ENCODE measurements around the gene PLOD1. TPM values are rescaled to one million over a fixed set of nuclear protein-coding genes. Genes with fewer than 3 reads are reported as not detected.

PLOD1 gene
- total and polyA plus RNA-seq, 2 of the 13 experiments (the other 11 are each of a cell fraction or from before 2014, with no cell fraction given), result 70.1 to 318 TPM

Small RNA genes lying within 50 kb of the gene (small RNA-seq; reads per million reads assigned to genes)
- gene AL096840.1 (ENCODE audit: insufficient read depth in 2 of 3, insufficient read length in 3 of 3, low read depth in 2 of 3, low replicate concordance in 1 of 3), result 0 reads per million in 3 experiments
- gene RF00019 (ENCODE audit: insufficient read depth in 2 of 3, insufficient read length in 3 of 3, low read depth in 2 of 3, low replicate concordance in 1 of 3), result 0 reads per million in 3 experiments
- gene RNU5E-4P (ENCODE audit: insufficient read depth in 2 of 3, insufficient read length in 3 of 3, low read depth in 2 of 3, low replicate concordance in 1 of 3), result 0.51 to 12.6 (median 2.0) reads per million in 3 experiments

Other genes starting within 250 kb of the PLOD1 start
- gene DRAXIN, start 243.0 kb upstream of the PLOD1 start, total RNA-seq (2016; rRNA removed; fragmentation: Illumina TruSeq; extraction: Trizol), result 0.02 TPM in 1 of 2 replicates, not detected in the other
- gene DRAXIN, start 243.0 kb upstream of the PLOD1 start, polyA plus RNA-seq (2011; rRNA removed), result not detected in 2 replicates
- gene AGTRAP, start 198.6 kb upstream of the PLOD1 start, total RNA-seq (2016; rRNA removed; fragmentation: Illumina TruSeq; extraction: Trizol), result 15.7 and 32.0 TPM in 2 replicates
- 28.3 and 35.4 TPM in 2 replicates for gene AGTRAP, start 198.6 kb upstream of the PLOD1 start, polyA plus RNA-seq (2011; rRNA removed)
- not detected in 2 replicates for gene C1orf167, start 172.5 kb upstream of the PLOD1 start, total RNA-seq (2016; rRNA removed; fragmentation: Illumina TruSeq; extraction: Trizol)
- not detected in 2 replicates for gene C1orf167, start 172.5 kb upstream of the PLOD1 start, polyA plus RNA-seq (2011; rRNA removed)
- gene MTHFR, start 128.8 kb upstream of the PLOD1 start, total RNA-seq (2016; rRNA removed; fragmentation: Illumina TruSeq; extraction: Trizol), result 5.0 and 8.2 TPM in 2 replicates
- 3.8 and 6.8 TPM in 2 replicates for gene MTHFR, start 128.8 kb upstream of the PLOD1 start, polyA plus RNA-seq (2011; rRNA removed)
- 10.1 and 19.3 TPM in 2 replicates for gene CLCN6, start 128.5 kb upstream of the PLOD1 start, total RNA-seq (2016; rRNA removed; fragmentation: Illumina TruSeq; extraction: Trizol)
- gene CLCN6, start 128.5 kb upstream of the PLOD1 start, polyA plus RNA-seq (2011; rRNA removed), result 14.9 and 19.9 TPM in 2 replicates
- gene NPPA, start 86.9 kb upstream of the PLOD1 start, total RNA-seq (2016; rRNA removed; fragmentation: Illumina TruSeq; extraction: Trizol), result not detected in 2 replicates
- not detected in 2 replicates for gene NPPA, start 86.9 kb upstream of the PLOD1 start, polyA plus RNA-seq (2011; rRNA removed)
- gene NPPB, start 75.8 kb upstream of the PLOD1 start, total RNA-seq (2016; rRNA removed; fragmentation: Illumina TruSeq; extraction: Trizol), result not detected in 2 replicates
- gene NPPB, start 75.8 kb upstream of the PLOD1 start, polyA plus RNA-seq (2011; rRNA removed), result 1.9 and 3.7 TPM in 2 replicates
- gene KIAA2013, start 8.3 kb upstream of the PLOD1 start, total RNA-seq (2016; rRNA removed; fragmentation: Illumina TruSeq; extraction: Trizol), result 47.7 and 76.0 TPM in 2 replicates
- gene KIAA2013, start 8.3 kb upstream of the PLOD1 start, polyA plus RNA-seq (2011; rRNA removed), result 141 and 163 TPM in 2 replicates
- 60.9 and 76.3 TPM in 2 replicates for gene MFN2, start 45.7 kb downstream of the PLOD1 start, total RNA-seq (2016; rRNA removed; fragmentation: Illumina TruSeq; extraction: Trizol)
- 38.7 and 41.0 TPM in 2 replicates for gene MFN2, start 45.7 kb downstream of the PLOD1 start, polyA plus RNA-seq (2011; rRNA removed)
- gene MIIP, start 84.8 kb downstream of the PLOD1 start, total RNA-seq (2016; rRNA removed; fragmentation: Illumina TruSeq; extraction: Trizol), result 23.6 and 35.2 TPM in 2 replicates
- 23.0 and 31.1 TPM in 2 replicates for gene MIIP, start 84.8 kb downstream of the PLOD1 start, polyA plus RNA-seq (2011; rRNA removed)
- not detected in 2 replicates for gene TNFRSF8, start 128.6 kb downstream of the PLOD1 start, total RNA-seq (2016; rRNA removed; fragmentation: Illumina TruSeq; extraction: Trizol)
- not detected in 2 replicates for gene TNFRSF8, start 128.6 kb downstream of the PLOD1 start, polyA plus RNA-seq (2011; rRNA removed)
- gene TNFRSF1B, start 232.3 kb downstream of the PLOD1 start, total RNA-seq (2016; rRNA removed; fragmentation: Illumina TruSeq; extraction: Trizol), result 0.04 TPM in 1 of 2 replicates, not detected in the other
- gene TNFRSF1B, start 232.3 kb downstream of the PLOD1 start, polyA plus RNA-seq (2011; rRNA removed), result 0.11 and 0.29 TPM in 2 replicates